ENCODE data around the gene CACNA1C.

The CACNA1C gene

GRCh38 chr12:2607881-2608607, 555.3 kb downstream of the CACNA1C start:
- H3K9ac ChIP-seq (ENCODE audit: low read length): no peak overlapping the region
- no peak overlapping the region for H3K4me3 ChIP-seq (ENCODE audit: low read length)
- no peaks in the 10 kb centered on the region for H3K9me3 ChIP-seq (ENCODE audit: control insufficient read depth, low read length)
- H3K27me3 ChIP-seq (ENCODE audit: control insufficient read depth, insufficient read depth, low read length): no peaks in the 10 kb centered on the region
- H3K4me1 ChIP-seq (ENCODE audit: control insufficient read depth, insufficient read depth, low read length): peaks cover 31% of the 10 kb centered on the region
- no peaks in the 10 kb centered on the region for H3K36me3 ChIP-seq (ENCODE audit: control insufficient read depth, insufficient read depth, low read length)

DNA sequence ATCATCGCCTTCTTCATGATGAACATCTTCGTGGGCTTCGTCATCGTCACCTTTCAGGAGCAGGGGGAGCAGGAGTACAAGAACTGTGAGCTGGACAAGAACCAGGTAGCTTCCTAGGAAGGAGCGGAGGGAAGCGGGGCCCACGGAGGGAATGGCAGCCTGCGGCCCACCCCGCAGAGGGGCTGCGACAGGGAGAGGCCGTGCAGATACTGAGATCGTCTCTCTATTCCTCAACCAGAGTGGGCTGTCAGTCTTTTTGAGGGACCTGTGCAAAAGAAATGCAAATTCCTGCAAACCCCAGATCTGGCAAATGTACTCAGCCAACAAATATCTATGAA, 555.8 kb downstream of the CACNA1C start:
- Histone ChIP-seq H3K4me3 (ENCODE audit: low read length) (no peak overlapping the region), H3K27me3 (ENCODE audit: control insufficient read depth, insufficient read depth, low read length) (no peaks in the 10 kb centered on the region), H3K4me1 (ENCODE audit: control insufficient read depth, insufficient read depth, low read length) (peaks cover 31% of the 10 kb centered on the region), H3K9ac (ENCODE audit: low read length) (no peak overlapping the region), H3K9me3 (ENCODE audit: control insufficient read depth, low read length) (no peaks in the 10 kb centered on the region), H3K36me3 (ENCODE audit: control insufficient read depth, insufficient read depth, low read length) (no peaks in the 10 kb centered on the region)

DNA sequence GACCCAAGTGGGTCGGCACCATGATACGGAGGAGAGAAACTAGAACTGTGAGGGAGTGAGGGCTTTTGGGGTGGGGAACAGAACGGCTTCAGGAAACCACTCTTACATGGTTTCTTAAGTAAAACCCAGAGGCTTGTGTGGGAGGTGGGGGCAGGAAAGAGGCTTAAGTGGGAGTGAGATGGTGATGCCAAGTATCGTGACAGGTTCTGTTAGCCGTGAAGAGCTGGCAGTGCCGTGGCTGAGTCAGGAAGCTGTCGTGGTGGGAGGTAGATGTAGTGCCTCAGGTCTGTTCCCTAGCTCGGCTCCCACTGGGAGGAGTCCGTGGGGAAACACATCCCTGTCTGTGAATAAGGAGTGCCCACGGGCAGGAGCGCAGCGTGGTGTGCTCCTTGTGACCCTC, 556.2 kb downstream of the CACNA1C start:
- Histone ChIP-seq H3K4me1 (ENCODE audit: control insufficient read depth, insufficient read depth, low read length) (peaks cover 31% of the 10 kb centered on the region), H3K4me3 (ENCODE audit: low read length) (no peak overlapping the region), H3K36me3 (ENCODE audit: control insufficient read depth, insufficient read depth, low read length) (no peaks in the 10 kb centered on the region), H3K27me3 (ENCODE audit: control insufficient read depth, insufficient read depth, low read length) (no peaks in the 10 kb centered on the region), H3K9me3 (ENCODE audit: control insufficient read depth, low read length) (no peaks in the 10 kb centered on the region), H3K9ac (ENCODE audit: low read length) (no peak overlapping the region)

- Histone ChIP-seq H3K9ac (ENCODE audit: low read length) (no peak overlapping the region), H3K4me1 (ENCODE audit: control insufficient read depth, insufficient read depth, low read length) (peaks cover 31% of the 10 kb centered on the region), H3K36me3 (ENCODE audit: control insufficient read depth, insufficient read depth, low read length) (no peaks in the 10 kb centered on the region), H3K4me3 (ENCODE audit: low read length) (no peak overlapping the region), H3K27me3 (ENCODE audit: control insufficient read depth, insufficient read depth, low read length) (no peaks in the 10 kb centered on the region), H3K9me3 (ENCODE audit: control insufficient read depth, low read length) (no peaks in the 10 kb centered on the region)
Observed at GRCh38 chr12:2610358-2610757, 557.6 kb downstream of the CACNA1C start.

DNA sequence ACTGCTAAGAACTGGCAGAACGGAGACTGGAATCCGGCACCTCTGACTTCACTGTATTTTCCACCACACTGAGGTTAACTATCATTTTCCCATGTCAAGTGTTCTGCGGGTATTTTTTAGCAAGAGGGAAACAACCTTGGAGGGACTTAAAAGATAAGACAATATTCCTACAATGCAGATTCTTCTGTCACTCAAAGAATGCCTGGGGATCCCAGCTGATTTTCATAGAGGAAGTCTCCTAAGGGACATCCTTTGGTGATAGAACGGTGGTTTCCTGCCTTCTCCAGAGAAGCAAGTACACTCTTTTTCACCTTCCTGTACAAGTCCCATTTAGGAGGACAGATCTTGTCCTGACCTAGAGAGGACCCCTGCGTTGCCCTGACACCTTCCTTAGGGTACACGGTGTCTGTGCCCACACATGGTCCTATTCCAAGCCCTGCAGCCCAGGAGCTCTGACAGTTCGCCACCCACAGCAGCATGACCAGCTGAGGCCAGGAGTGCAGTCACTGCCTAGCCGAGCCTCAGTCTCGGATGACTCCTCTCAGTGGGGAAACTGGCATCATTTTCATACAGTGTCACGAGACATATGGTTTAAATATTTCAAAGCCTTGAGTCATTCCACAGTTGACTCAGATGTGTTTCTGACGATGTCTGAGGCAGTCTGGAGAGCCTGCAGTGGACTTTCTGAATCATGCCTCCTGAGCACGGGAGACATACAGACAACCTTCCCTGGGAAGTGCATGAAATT, 560.7 kb downstream of the CACNA1C start:
- Histone ChIP-seq H3K27me3 (ENCODE audit: control insufficient read depth, insufficient read depth, low read length) (no peaks in the 10 kb centered on the region), H3K9ac (ENCODE audit: low read length) (no peak overlapping the region), H3K36me3 (ENCODE audit: control insufficient read depth, insufficient read depth, low read length) (no peaks in the 10 kb centered on the region), H3K4me1 (ENCODE audit: control insufficient read depth, insufficient read depth, low read length) (peaks cover 19% of the 10 kb centered on the region), H3K9me3 (ENCODE audit: control insufficient read depth, low read length) (no peaks in the 10 kb centered on the region), H3K4me3 (ENCODE audit: low read length) (no peak overlapping the region)

DNA sequence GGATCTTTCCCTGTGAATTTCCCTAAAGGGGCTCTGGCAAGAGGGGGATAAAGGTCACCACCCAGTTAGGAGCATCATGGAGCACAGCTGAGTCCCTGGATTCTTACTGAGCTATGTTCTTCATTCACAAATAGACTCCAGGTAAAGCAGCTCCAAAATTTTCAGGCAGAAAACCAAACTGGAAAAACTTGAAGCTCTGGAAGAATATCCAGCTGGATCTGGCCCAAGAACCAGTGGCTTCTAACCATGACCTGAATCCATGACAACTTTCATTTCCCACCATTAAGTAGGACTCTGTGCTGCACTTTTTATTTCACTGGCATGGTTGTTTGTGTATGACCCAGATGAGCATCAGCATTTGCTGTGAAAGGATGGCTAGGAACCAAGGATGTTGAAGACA, 561.6 kb downstream of the CACNA1C start:
- Histone ChIP-seq H3K36me3 (ENCODE audit: control insufficient read depth, insufficient read depth, low read length) (no peaks in the 10 kb centered on the region), H3K9me3 (ENCODE audit: control insufficient read depth, low read length) (no peaks in the 10 kb centered on the region), H3K4me3 (ENCODE audit: low read length) (no peak overlapping the region), H3K9ac (ENCODE audit: low read length) (no peak overlapping the region), H3K27me3 (ENCODE audit: control insufficient read depth, insufficient read depth, low read length) (no peaks in the 10 kb centered on the region), H3K4me1 (ENCODE audit: control insufficient read depth, insufficient read depth, low read length) (peaks cover 10% of the 10 kb centered on the region)

DNA sequence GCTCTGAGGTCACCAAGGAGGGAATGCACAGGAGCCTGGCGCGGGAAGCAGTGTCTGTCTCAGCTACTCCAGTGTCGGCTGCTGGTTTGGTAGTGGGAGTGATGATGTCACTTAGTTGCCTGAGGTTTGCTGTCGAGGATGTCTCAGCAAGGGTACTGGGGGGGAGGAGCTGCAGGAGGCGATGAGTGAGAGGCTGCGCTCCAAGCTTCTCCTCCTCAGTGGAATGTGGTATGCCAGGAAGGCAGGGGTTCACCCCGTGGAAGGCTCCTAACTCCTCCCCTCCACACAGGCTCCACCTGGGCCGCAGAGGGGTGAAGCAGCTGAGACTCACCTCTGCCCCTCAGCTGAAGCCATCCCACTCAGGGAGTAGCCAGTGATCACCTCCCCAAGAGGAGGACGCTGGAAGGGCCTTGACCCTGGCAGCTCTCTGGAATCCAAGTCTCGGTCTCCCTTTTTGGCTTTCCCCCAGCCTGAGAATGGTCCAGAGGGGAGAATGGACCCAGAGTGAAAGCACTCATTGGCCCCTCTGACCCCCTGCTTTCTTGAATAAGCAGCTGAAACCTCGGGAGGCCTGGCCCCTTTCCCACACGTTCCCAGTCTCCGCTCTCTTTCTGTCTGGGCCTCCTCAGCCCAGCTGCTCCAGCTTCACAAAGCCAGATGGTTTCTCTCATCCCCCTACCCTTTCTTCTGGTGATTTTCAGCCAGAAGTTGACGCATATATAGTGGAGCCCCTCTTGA, 563.0 kb downstream of the CACNA1C start:
- Histone ChIP-seq H3K9ac (ENCODE audit: low read length) (no peak overlapping the region), H3K4me1 (ENCODE audit: control insufficient read depth, insufficient read depth, low read length) (no peaks in the 10 kb centered on the region), H3K27me3 (ENCODE audit: control insufficient read depth, insufficient read depth, low read length) (no peaks in the 10 kb centered on the region), H3K9me3 (ENCODE audit: control insufficient read depth, low read length) (no peaks in the 10 kb centered on the region), H3K4me3 (ENCODE audit: low read length) (no peak overlapping the region), H3K36me3 (ENCODE audit: control insufficient read depth, insufficient read depth, low read length) (no peaks in the 10 kb centered on the region)

DNA sequence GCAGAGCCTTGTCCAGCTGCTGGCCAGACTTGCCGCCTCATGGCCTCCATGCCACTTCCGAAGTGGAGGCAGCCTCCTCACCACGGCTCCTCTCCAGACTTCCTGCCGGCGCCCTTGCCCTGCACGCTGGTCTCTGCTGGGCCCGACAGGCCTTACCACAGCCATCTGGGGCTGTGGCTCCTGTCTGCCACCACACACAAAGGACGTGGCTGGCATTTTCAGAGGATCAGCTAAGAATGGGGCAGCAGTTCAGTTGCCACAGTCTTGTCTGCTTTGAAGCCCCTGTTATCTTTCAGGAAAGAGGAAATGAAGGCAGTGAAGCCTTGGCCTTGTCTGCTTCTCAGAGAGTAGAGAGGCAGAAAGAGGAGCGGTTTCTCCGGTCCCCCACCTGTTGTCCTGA, 564.0 kb downstream of the CACNA1C start:
- Histone ChIP-seq H3K4me3 (ENCODE audit: low read length) (no peak overlapping the region), H3K9ac (ENCODE audit: low read length) (no peak overlapping the region), H3K4me1 (ENCODE audit: control insufficient read depth, insufficient read depth, low read length) (no peaks in the 10 kb centered on the region), H3K27me3 (ENCODE audit: control insufficient read depth, insufficient read depth, low read length) (no peaks in the 10 kb centered on the region), H3K9me3 (ENCODE audit: control insufficient read depth, low read length) (no peaks in the 10 kb centered on the region), H3K36me3 (ENCODE audit: control insufficient read depth, insufficient read depth, low read length) (no peaks in the 10 kb centered on the region)

DNA sequence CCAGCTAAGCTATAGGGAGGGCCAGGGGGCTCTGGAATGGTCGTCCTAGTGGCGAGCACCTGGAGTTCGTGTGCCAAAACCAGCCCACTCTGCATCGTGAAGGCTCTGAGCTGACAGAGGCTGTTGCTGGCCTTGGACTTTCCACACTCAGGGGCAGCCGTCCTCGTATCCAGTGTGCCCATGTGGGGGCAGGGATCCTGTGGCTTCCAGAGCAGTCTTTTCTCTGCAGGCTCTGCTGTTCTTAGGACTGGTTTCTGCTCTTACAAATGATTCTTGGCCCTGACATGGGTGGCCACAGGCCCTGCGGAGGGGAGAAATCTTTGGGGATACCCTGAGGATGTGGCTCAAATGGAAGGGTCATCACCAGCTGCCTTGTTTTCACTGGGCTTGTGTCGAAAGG, 564.6 kb downstream of the CACNA1C start:
- H3K36me3 ChIP-seq (ENCODE audit: control insufficient read depth, insufficient read depth, low read length): no peaks in the 10 kb centered on the region
- H3K9me3 ChIP-seq (ENCODE audit: control insufficient read depth, low read length): no peaks in the 10 kb centered on the region
- no peaks in the 10 kb centered on the region for H3K27me3 ChIP-seq (ENCODE audit: control insufficient read depth, insufficient read depth, low read length)
- H3K4me3 ChIP-seq (ENCODE audit: low read length): no peak overlapping the region
- no peaks in the 10 kb centered on the region for H3K4me1 ChIP-seq (ENCODE audit: control insufficient read depth, insufficient read depth, low read length)
- no peak overlapping the region for H3K9ac ChIP-seq (ENCODE audit: low read length)

DNA sequence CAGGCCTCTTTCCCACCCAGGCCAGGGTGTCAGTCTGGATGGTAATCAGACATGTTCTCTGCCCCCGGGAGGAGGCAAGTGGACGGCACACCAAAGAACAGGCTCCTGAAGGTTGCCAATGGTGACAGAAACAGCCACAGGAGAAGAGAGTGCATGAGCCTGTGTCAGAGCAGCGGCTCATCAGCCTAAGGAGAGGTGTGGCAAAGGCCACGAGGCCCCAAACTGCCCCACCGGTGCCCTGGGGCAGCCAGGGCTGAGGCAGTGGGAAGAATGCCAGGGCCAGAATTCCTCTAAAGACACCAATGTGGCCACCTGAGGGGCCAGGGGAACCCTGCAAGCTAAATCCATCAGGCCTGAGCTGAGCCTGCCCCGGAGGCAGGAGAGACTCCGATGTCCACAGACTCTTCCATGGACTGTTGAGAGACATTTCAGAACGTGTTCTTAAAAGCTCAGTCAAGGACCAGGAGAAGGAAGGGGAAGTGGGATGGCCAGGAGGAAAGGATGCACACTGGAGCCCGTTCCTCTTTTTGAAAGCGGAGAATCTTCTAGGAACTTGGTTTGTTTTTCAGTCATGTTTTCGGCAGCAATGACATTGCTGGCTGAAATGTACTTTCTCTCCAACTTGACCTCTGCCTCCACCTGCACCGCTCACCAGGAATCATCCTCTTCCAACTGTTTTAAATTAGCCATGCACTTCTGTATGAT, 565.7 kb downstream of the CACNA1C start:
- Histone ChIP-seq H3K9me3 (ENCODE audit: control insufficient read depth, low read length) (no peaks in the 10 kb centered on the region), H3K36me3 (ENCODE audit: control insufficient read depth, insufficient read depth, low read length) (no peaks in the 10 kb centered on the region), H3K4me1 (ENCODE audit: control insufficient read depth, insufficient read depth, low read length) (no peaks in the 10 kb centered on the region), H3K9ac (ENCODE audit: low read length) (no peak overlapping the region), H3K4me3 (ENCODE audit: low read length) (no peak overlapping the region), H3K27me3 (ENCODE audit: control insufficient read depth, insufficient read depth, low read length) (no peaks in the 10 kb centered on the region)

DNA sequence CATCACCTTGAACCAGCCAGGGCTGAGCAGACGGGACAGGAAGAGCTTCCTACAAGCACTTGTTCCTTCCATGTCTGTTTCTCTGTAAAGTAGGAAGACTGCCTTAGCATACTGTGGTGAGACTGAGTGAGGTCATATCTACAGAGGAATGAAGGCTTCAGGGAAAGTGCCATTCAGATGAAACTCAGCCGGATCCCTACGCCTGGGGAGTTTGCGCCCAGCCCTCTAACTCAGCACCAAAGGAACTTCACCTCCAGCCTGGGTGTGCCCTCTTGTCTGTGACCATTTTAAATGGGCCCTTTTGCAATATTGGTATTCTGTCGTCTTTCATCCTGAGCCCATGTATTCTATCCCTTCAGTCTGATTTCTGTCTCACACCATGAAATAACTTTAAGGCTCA, 566.3 kb downstream of the CACNA1C start:
- H3K4me1 ChIP-seq (ENCODE audit: control insufficient read depth, insufficient read depth, low read length): no peaks in the 10 kb centered on the region
- no peak overlapping the region for H3K4me3 ChIP-seq (ENCODE audit: low read length)
- no peaks in the 10 kb centered on the region for H3K9me3 ChIP-seq (ENCODE audit: control insufficient read depth, low read length)
- no peaks in the 10 kb centered on the region for H3K36me3 ChIP-seq (ENCODE audit: control insufficient read depth, insufficient read depth, low read length)
- no peaks in the 10 kb centered on the region for H3K27me3 ChIP-seq (ENCODE audit: control insufficient read depth, insufficient read depth, low read length)
- H3K9ac ChIP-seq (ENCODE audit: low read length): no peak overlapping the region

DNA sequence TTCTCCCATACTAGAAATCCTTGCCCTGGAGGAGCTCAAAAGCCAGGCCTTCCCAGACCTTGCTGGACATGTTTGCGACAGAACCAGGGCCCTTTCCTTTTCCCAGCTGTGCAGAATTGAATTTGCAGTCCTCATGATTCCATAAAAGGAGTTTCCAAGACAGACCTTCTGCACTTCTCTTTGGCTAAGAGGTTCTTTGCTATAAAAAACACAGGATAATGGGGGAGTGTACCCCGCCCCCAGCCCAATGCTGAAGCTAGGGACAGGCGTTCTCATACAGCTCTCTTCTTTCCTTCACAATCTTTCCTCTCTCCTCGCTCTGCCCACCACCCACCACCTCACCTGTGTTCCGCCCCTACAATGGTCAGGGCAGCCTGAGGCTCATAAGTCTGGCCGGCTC, 569.7 kb downstream of the CACNA1C start:
- H3K27me3 ChIP-seq (ENCODE audit: control insufficient read depth, insufficient read depth, low read length): no peaks in the 10 kb centered on the region
- no peaks in the 10 kb centered on the region for H3K36me3 ChIP-seq (ENCODE audit: control insufficient read depth, insufficient read depth, low read length)
- no peak overlapping the region for H3K9ac ChIP-seq (ENCODE audit: low read length)
- no peaks in the 10 kb centered on the region for H3K9me3 ChIP-seq (ENCODE audit: control insufficient read depth, low read length)
- peaks cover 4% of the 10 kb centered on the region for H3K4me1 ChIP-seq (ENCODE audit: control insufficient read depth, insufficient read depth, low read length)
- H3K4me3 ChIP-seq (ENCODE audit: low read length): no peak overlapping the region

All from mucosa of stomach (tissue), 1 donor.